ENCODE data around the gene CSTF3.
"Not testable (repeated sequence)": the region's sequence is repeated elsewhere in the genome, so short reads cannot be mapped to it uniquely, and the experiment has no call there.

Gene CSTF3

GRCh38 chr11:33161120-33162005 is at the start of gene CSTF3:
TSS of gene CSTF3 (minus strand) at chr11:33161480. CDS start at chr11:33161325, 155 bp downstream.
- peak; percentile 91 for DNase-seq (ENCODE audit: low read depth, low spot score)

DNA sequence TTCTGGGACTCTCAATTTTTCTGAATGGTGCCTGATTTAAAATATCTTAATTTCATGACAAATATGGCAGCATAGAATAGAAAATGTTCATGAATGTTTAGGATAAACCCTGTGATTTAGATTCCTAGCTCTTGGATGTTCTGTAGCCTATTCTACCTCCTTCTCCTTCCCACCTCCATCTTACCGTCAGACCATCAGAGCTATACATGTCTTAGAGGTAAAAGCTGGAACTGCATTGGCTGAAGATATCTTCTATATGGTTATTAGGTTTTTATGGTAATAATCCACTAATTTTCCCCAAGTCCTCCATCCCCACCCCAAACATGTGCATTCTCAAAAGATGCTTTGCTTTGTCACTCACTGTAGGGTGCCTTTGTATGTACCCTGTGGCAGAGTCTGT is 46.9 kb upstream of the CSTF3 start:
- no peak for DNase-seq (ENCODE audit: low read depth, low spot score)

DNA sequence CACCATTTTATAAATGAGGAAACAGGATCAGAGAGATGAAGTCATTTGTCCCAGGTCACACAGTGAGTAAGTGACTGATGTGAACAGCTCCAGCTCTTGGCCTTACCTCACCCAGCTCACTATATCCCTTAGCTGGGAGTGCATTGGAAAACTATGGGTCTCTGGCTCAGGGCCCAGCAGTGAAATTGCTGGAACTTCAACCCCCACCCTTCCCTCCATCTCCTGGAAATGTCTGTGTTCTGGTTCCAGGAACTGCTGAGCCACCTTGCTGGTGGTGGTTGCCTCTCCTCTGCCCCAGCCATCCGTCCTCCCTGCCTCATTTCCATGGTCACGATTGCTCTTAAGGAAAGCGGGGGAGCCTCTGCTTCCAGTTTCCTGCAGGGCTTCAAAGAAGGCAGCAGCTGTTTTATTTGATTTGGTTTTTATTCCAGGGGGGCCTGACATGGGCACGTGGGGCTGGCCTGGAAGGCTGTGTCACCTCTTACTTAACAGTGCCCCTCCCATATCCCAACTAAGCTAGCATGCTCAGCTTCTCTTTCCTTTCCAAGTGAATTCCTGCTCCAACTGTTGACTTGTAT is 46.2 kb upstream of the CSTF3 start:
- DNase-seq (ENCODE audit: low read depth, low spot score), result no peak

- no peak for DNase-seq (ENCODE audit: low read depth, low spot score)
Measured at GRCh38 chr11:33197915-33198727, 36.8 kb upstream of the CSTF3 start.

DNA sequence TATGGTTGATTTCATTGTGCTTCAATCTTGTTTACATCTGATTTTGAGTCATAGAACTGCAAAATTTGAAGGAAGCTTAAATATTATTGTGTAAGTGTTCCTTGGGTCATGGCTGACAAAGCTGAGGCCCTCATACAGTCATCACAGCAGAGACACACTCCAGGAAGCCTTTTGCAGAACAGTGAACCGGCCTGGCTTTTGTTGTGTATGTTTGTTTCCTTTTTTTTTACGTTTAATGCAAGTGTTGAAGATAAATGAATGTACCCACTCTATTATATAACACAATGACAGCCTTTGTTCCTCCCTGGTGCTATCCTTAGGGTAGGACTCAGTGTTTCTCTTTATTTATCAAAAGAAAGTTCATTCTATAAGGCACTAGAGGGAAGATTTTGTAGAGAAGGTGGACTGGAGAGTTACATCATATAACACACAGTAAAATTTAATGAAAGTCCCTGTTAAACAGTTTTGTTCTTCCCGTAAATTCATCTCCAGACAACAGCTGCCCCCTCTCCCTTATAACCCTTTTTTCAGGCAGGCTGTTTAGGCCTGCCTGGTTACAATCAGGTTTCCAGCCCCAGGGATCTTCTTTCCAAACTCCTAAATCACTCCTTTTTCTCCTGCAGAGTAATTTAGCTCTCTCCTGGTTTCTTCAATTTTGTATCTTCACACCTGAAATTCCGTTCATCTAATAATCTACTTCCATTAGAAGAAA is 34.3 kb upstream of the CSTF3 start:
- no peak for DNase-seq (ENCODE audit: low read depth, low spot score)

DNA sequence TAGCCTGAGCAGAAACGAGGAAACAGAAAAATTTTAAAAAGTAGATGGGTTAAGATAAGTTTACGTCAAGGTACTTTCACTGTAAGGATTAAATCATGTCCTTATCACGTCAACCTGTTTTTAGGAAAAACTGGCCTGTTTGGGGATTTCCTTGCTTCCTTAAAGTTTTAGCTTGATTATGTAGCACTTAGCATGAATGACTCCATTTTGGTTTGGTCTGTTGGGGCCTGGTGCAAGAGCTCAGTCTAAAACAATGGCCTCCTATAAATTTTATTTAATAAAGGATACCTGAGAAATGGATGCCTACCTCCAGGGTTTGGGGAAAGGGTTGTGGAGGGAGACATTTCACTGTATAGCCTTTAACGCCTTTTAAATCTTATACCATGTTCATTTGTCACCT is 33.2 kb upstream of the CSTF3 start:
- DNase-seq (ENCODE audit: low read depth, low spot score), result no peak

DNA sequence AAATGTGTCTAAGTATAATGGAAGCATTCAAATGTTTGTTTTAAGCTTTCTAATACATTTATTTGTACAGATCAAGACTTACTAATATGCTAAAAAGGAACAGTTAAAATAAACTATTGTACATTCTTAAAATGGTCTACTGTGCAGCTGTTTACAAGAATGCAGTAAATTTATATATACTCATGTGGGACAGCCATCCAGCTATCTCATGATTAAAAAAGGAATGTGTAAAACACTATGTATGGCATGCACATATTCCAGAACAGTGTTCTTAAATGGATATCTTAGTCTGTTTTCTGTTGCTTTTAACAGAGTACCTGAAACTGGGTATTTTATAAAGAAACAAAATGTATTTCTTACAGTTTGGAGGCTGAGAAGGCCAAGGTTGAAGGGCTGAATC is 30.2 kb upstream of the CSTF3 start:
- no peak for DNase-seq (ENCODE audit: low read depth, low spot score)

GRCh38 chr11:33187998-33188722 is 26.9 kb upstream of the CSTF3 start:
- DNase-seq (ENCODE audit: low read depth, low spot score), result no peak

GRCh38 chr11:33185756-33186155 is 24.5 kb upstream of the CSTF3 start:
- DNase-seq (ENCODE audit: low read depth, low spot score), result no peak

DNA sequence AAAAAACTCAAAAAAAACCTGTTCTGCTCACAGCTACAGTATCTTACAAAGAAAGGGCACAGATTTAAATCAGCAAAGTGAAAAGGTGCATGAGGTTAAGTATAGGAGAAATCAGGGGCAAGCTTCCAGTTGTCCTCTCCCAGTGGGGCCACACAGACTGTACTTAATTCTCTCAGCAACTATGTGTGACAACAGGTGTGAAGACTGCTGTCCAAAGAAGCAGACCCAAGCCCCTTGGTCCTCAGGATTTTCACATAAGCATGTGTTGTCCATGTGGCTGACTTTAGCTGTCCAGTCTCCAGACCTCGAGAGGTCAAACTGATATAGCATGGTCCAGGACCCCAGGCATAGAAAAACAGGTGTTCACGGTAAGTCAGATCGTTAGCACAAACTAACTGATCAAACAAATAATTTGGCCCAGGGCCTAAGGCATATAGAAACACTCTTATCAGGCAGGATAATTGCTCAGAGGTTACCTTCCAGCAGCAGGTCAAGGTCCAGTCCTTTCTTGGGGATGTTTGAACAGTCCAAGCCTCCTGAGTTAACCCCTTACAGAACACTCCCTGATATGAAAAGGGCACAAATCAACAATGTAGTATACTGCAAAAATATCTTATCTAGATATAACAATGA is 21.1 kb upstream of the CSTF3 start:
- no peak for DNase-seq (ENCODE audit: low read depth, low spot score)

- no peak for DNase-seq (ENCODE audit: low read depth, low spot score)
Measured at GRCh38 chr11:33179348-33179803, 18.1 kb upstream of the CSTF3 start.

DNA sequence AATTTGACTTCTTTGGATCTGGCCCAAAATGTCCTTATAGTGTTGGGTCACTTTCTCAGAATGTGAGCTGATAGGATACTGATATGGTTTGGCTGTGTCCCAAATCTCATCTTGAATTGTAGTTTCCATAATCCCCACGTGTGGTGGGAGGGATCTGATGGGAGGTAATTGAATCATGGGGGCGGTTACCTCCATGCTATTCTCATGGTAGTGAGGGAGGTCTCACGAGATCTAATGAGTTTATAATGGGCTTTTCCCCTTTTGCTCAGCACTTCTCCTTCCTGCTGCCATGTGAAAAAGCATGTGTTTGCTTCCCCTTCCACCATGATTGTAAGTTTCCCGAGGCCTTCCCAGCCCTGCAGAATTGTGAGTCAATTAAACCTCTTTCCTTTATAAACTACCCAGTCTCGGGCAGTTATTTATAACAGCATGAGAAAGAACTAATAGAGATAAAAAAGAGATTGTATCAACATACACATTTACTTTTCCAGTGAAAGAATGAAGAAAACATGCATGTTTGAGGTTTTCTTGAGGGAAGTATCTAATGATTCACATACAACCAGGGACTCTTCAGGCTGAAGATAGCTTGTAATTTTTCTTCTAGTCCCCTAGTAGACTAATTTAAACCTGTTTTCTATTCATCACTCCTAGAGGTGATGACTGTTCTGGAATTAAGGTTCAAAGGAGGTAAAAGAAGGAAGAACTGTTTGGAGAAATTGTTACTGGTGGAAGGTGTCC is 17.3 kb upstream of the CSTF3 start:
- no peak for DNase-seq (ENCODE audit: low read depth, low spot score)

DNA sequence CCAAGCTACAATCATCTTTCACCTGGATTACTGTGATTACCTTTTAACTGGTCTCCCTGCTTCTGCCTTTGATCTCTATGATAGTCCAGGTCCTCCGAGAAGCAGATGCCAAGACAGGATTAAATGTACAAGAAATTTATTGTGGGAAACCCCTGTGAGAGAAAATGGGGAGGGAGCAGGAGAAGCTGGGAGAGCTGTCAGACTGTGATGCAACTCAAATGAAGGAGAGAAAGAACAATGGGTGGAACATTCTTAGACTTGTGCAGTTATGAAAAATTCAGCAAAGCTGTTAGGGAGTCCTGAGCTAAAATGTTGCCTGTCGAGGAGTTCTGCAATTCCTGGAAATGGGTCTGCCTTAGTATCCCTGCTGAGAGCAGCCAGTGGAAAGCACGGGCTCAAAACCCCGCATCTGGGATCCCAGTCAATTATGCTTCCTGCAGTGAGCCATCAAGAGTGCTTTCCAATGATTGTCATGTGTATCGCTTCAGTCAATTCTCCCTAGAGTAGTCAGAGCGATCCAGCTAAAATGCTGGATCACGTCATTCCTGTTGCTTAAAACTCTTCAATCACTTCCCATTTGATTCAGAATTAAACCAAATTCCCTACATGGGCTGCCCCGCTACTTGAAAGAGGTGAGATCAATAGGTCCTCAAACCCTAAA is 16.5 kb upstream of the CSTF3 start:
- DNase-seq (ENCODE audit: low read depth, low spot score), result no peak

DNA sequence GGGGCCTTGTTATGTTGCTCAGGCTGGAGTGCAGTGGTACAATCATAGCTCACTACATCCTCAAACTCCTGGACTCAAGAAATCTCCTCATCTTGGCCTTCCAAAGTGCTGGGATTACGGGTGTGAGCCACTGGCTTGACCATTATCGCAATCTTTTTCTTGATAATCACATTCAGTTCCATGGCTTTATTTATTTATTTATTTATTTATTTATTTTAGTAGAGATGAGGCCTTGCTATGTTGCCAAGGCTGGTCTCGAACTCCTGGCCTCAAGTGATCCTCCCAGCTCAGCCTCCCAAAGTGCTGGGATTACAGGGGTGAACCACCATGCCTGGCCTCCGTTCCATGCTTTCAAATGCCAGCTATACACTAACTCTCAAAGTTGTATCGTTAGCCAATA is 15.5 kb upstream of the CSTF3 start:
- DNase-seq (ENCODE audit: low read depth, low spot score), result not testable (repeated sequence)

DNA sequence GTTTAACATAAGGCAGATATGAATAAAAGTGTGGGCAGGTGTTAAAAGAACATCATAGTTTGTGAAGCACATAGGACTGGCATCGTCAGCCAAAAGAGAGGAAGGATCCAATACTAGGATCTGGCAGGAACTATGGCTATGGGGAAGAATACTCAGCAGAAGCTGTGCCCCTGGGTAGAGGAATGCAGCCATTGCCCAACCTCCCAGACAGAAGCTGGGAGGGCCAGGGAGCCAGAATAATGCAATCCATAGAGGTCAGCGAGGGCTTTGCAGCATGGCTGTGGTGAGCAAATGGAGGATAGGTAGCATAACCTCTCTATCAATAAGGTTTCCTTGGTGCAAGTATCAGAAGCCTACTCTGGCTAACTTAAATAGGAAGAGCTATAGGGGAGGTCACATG is 11.7 kb upstream of the CSTF3 start:
- no peak for DNase-seq (ENCODE audit: low read depth, low spot score)

- DNase-seq (ENCODE audit: low read depth, low spot score), result no peak
Measured at GRCh38 chr11:33172345-33172744, 11.1 kb upstream of the CSTF3 start.

GRCh38 chr11:33171251-33171650 is 10.0 kb upstream of the CSTF3 start:
- no peak for DNase-seq (ENCODE audit: low read depth, low spot score)

DNA sequence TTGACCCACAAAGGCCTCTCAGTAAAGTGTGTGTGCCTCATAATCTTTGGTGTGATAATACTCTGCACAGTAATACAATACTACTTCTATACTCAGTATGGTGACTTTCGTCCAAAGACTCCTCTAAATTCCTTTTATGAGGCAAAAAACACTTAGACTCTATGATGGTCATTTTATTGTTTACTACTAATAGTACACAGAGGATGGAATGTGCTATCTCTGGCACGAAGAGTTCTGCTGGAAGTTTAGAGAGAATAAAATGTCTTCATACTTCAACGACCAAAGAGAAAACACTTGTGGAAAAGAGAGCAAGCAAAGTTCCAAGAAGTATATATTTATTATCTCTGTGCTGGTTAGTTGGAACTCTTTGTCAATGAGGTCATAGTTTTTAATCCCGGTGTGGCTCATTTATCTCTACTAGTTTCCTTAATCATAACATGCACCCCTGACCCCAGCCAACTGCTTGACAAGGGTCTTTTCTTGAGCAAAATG is 7.5 kb upstream of the CSTF3 start:
- DNase-seq (ENCODE audit: low read depth, low spot score), result no peak

- no peak for DNase-seq (ENCODE audit: low read depth, low spot score)
Measured at GRCh38 chr11:33162831-33163230, 1.6 kb upstream of the CSTF3 start.
